HepG2 (cell line): Measurements from ENCODE around the gene ANKRD55. TPM values are rescaled to one million over a fixed set of nuclear protein-coding genes. Genes with fewer than 3 reads are reported as not detected.

Experiments used
- ATAC-seq: fragments of 200-7000 bp; cut with Tn5 transposase; 3 replicates; pipeline ENCODE4 v1.9.1; 2020; ENCODE audit warnings: mild to moderate bottlenecking, moderate library complexity
- BruUV-seq: library from RNA; stranded (reverse); fragments of 400-500 nt; replicated peaks from 2 replicates; lab custom pipeline; 2021; lab: Mats Ljungman, UMichigan
- CTCF ChIA-PET: fragments of 300-600 bp; formaldehyde crosslinking; extraction: SDS; loops from one replicate; lab custom pipeline; 2021; ENCODE audit warnings: low total read pairs, inconsistent platforms, low intra/inter-chr PET ratio; lab: Yijun Ruan, JAX
- POLR2A ChIA-PET: fragments of 350-600 bp; sonication (Branson Sonifier 250); formaldehyde crosslinking; loops from one replicate; lab custom pipeline; 2020; ENCODE audit warnings: antibody characterized with exemption, inconsistent platforms; lab: Yijun Ruan, JAX
- DNase-seq: peaks from one replicate; pipeline ENCODE4 v3.0.0-alpha.2; 2015; ENCODE audit warnings: low spot score
- FAIRE-seq: peaks from 3 replicates; lab custom pipeline; 2011; peaks lifted over from hg19 to GRCh38; lab: Jason Lieb, UNC
- H2AFZ ChIP-seq: one replicate; pipeline ENCODE4 v1.6.1; 2011; ENCODE audit warnings: low read length, inconsistent platforms
- H3K27ac ChIP-seq: fragments of 300-600 bp; 3 replicates; pipeline ENCODE4 v1.8.0; 2011; ENCODE audit warnings: mixed run types, mild to moderate bottlenecking, mixed read lengths, low read length, inconsistent platforms; ENCODE audit not compliant: insufficient read depth; ENCODE audit errors: extremely low read length
- H3K27me3 ChIP-seq, 2 experiments: fragments of 200-600 bp in 1 of 2; 2 replicates in 1 of 2; 3 replicates in 1 of 2; pipeline versions ENCODE4 v1.6.0 to v1.8.0; 2011; ENCODE audit warnings: low read length in 2 of 2, mild to moderate bottlenecking in 2 of 2, moderate library complexity in 2 of 2, inconsistent platforms in 1 of 2; ENCODE audit not compliant: insufficient read depth in 2 of 2, control insufficient read depth in 1 of 2
- H3K36me3 ChIP-seq, 2 experiments: fragments of 200-600 bp in 1 of 2; replicated peaks in 1 of 2; 2 replicates in 1 of 2; 3 replicates in 1 of 2; pipeline versions ENCODE4 v1.5.1 to v1.8.0; 2011; ENCODE audit warnings: low read length in 2 of 2, inconsistent platforms in 1 of 2; ENCODE audit not compliant: insufficient read depth in 2 of 2, control insufficient read depth in 1 of 2
- H3K4me1 ChIP-seq: 2 replicates; pipeline ENCODE4 v1.5.1; 2012; ENCODE audit warnings: low read length, inconsistent platforms; ENCODE audit not compliant: insufficient read depth
- H3K4me2 ChIP-seq: 2 replicates; pipeline ENCODE4 v1.6.0; 2011; ENCODE audit warnings: low read depth, low read length, inconsistent platforms
- H3K4me3 ChIP-seq, 3 experiments: fragments of 200-600 bp in 1 of 3; sonication (generic), shearing (Covaris generic) in 1 of 3; replicated peaks in 1 of 3; 2 replicates each; pipeline ENCODE4 v1.5.1; 2011 to 2016; ENCODE audit warnings: low read length in 3 of 3, inconsistent platforms in 2 of 3, low read depth in 2 of 3, mild to moderate bottlenecking in 2 of 3, control low read depth in 1 of 3, mixed read lengths in 1 of 3; ENCODE audit not compliant: insufficient read depth in 1 of 3
- H3K79me2 ChIP-seq: one replicate; pipeline ENCODE4 v1.6.1; 2011; ENCODE audit warnings: low read length, inconsistent platforms; ENCODE audit not compliant: insufficient read depth
- H3K9ac ChIP-seq: 2 replicates; pipeline ENCODE4 v1.6.0; 2011; ENCODE audit warnings: mild to moderate bottlenecking, low read depth, low read length, inconsistent platforms; ENCODE audit not compliant: insufficient read depth
- H3K9me3 ChIP-seq: 2 replicates; pipeline ENCODE4 v1.5.1; 2012; ENCODE audit warnings: mild to moderate bottlenecking, low read length
- H4K20me1 ChIP-seq: 2 replicates; pipeline ENCODE4 v1.6.0; 2011; ENCODE audit warnings: inconsistent platforms, mild to moderate bottlenecking, low read length, moderate library complexity; ENCODE audit not compliant: insufficient read depth
- BORCS8-MEF2B ChIP-seq: sonication (generic); formaldehyde crosslinking; IDR thresholded peaks from 2 replicates; pipeline ENCODE4 v1.8.0; 2022; ENCODE audit warnings: mild to moderate bottlenecking, missing genetic modification reagents
- IRF1 ChIP-seq: sonication (generic); formaldehyde crosslinking; IDR thresholded peaks from 2 replicates; pipeline ENCODE4 v1.4.0; 2020; ENCODE audit warnings: low read depth, mild to moderate bottlenecking, missing genetic modification reagents
- LRRFIP1 ChIP-seq: sonication (generic); formaldehyde crosslinking; conservative IDR thresholded peaks from 2 replicates; pipeline ENCODE4 v1.4.0; 2020; ENCODE audit warnings: missing genetic modification reagents
- ZBTB10 ChIP-seq: sonication (generic); formaldehyde crosslinking; IDR thresholded peaks from 2 replicates; pipeline ENCODE4 v1.4.0; 2020; ENCODE audit warnings: missing genetic modification reagents, borderline replicate concordance
- ZNF350 ChIP-seq: sonication (generic); formaldehyde crosslinking; IDR thresholded peaks from 2 replicates; pipeline ENCODE4 v1.4.0; 2020; ENCODE audit warnings: mild to moderate bottlenecking, low read depth, missing genetic modification reagents, borderline replicate concordance
- ZSCAN5A ChIP-seq: sonication (generic); formaldehyde crosslinking; IDR thresholded peaks from 2 replicates; pipeline ENCODE4 v1.8.0; 2022; ENCODE audit warnings: mild to moderate bottlenecking, missing genetic modification reagents, borderline replicate concordance
- WGBS: methylation state at CpG from one replicate; pipeline ENCODE4 v1.1.6; 2017; ENCODE audit warnings: low lambda C conversion rate; 5-methylcytosine and 5-hydroxymethylcytosine counted together
- in situ Hi-C: cut with HindIII; loops from 2 replicates; pipeline ENCODE4 v1.10.0; 2017; ENCODE audit warnings: low pct_unique_long_range_greater_than_20kb; ENCODE audit not compliant: extremely low pct_ligation_motif_present
- intact Hi-C: fragments of 100-400 bp; cut with micrococcal nuclease; formaldehyde crosslinking; loops from one replicate; pipeline ENCODE4 v1.10.0; 2022; ENCODE audit not compliant: unreplicated experiment
- polyA plus RNA-seq, 8 experiments: library from polyadenylated mRNA; depleted of rRNA in 3 of 8; stranded (reverse) in 7 of 8; unstranded in 1 of 8; fragments of >200 nt; fragmentation: Illumina TruSeq in 4 of 8; extraction: Trizol in 4 of 8; gene quantifications; 2 replicates each; pipeline versions ENCODE4 v1.2.1 to v1.2.3, GENCODE V29; 2011 to 2016; ENCODE audit warnings: low read depth in 4 of 8, missing spikeins in 1 of 8, mixed read lengths in 1 of 8; ENCODE audit not compliant: insufficient read depth in 1 of 8
- total RNA-seq, 5 experiments: library from RNA; depleted of rRNA; stranded (reverse); fragments of >200 nt; fragmentation: Illumina TruSeq; extraction: Trizol; gene quantifications; 2 replicates each; pipeline ENCODE4 v1.2.3, GENCODE V29; 2016; ENCODE audit warnings: low read depth in 1 of 5

ANKRD55 gene
- total and polyA plus RNA-seq, 2 of the 13 experiments (the other 11 are each of a cell fraction or from before 2014, with no cell fraction given), result 0.11 to 0.28 TPM

- WGBS, result 93% methylated on average over 2 of the region's 2 CpGs
Measured at GRCh38 chr5:56064984-56065383, 168.1 kb downstream of the ANKRD55 start.

More at GRCh38 chr5:56064984-56065383, 168.1 kb downstream of the ANKRD55 start:
- FAIRE-seq (no peak), ATAC-seq (no peak), DNase-seq (no peak)
- Histone ChIP-seq H3K4me1 (peaks cover 24% of the 10 kb centered on the region), H3K9ac (no peak overlapping the region), H3K4me2 (no peak overlapping the region), H3K9me3 (no peaks in the 10 kb centered on the region), H3K27ac (no peak overlapping the region), H4K20me1 (no peaks in the 10 kb centered on the region), H3K27me3 (no peaks in the 10 kb centered on the region), H3K4me3 (no peak overlapping the region), H2AFZ (no peak overlapping the region), H3K79me2 (no peaks in the 10 kb centered on the region), H3K36me3 (no peaks in the 10 kb centered on the region)
- intact Hi-C loops, result no loop called here
- CTCF ChIA-PET, result no interaction called here
- no peak for TF ChIP-seq ZSCAN5A (CRISPR knock-in tag)
- no peak for TF ChIP-seq BORCS8-MEF2B (CRISPR knock-in tag)
- TF ChIP-seq LRRFIP1 (CRISPR knock-in tag), result no peak
- no peak for TF ChIP-seq ZBTB10 (CRISPR knock-in tag)
- no peak for TF ChIP-seq IRF1
- TF ChIP-seq ZNF350 (CRISPR knock-in tag), result no peak
- in situ Hi-C loops, result no loop called here
- POLR2A ChIA-PET, result no interaction called here
- no TSS peak for BruUV-seq
